IPS-NIHi7 (cell line): ENCODE results near the gene PTGDR2.
A peak's percentile ranks its signal among the peaks of the same experiment; 100 is the strongest.

ENCODE experiments used
- DNase-seq: peaks from one replicate; pipeline ENCODE4 v3.0.0; 2012; ENCODE audit warnings: mixed read lengths; ENCODE audit errors: extremely low spot score

PTGDR2 gene

DNA sequence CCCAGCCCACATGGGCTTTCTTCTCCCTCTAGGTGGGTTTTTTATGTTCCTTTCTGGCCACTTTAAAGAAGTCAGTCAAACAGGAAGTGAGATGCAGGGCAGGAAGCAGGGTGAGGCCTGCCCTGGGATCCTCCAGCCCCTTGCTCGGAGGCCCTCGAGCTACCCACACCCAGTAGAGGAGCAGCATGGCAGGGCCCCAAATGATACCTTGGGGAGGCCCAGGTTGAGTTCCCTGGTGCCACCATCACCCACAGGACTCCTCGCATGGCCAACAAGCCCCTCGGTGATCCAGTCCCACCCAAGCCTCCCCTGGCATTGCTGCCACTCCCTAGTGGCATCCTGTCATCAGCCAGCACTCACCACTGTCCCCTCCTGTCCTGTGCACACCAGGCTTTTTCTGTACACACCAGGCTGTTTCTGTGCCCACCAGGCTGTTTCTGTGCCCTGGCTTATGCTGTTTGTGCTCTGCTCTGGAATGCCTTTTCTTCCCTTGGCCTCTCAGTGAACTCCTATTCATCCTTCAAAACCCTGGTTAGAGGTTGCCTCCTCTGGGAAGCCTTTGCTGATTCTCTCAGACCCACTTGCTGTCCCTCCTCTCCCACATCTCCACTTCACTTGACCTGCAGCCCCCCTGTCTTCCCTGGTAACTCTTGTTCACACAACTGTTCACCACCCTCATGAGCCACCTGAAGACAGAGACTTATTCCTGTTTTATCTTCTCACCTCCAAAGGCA is 3.1 kb upstream of the PTGDR2 start:
- no peak for DNase-seq

DNA sequence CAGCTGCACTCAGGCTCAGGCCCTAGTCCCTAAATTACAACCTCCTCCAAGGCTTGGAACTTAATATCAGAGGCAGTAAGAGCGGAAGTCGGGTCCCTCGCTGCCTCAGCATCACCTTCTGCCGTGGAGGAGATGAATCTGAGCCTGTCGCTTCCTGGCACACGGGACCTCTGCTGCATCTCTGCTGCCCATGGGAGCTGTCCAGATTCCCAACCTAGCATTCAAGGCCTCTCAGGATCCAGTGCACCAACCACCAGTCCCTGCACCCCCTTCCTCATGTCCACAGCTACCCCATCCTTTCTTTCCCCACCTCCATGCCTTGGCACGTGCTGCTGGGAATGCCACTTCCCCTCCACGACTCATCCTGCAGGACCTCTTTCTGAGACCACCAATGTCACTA is 2.5 kb upstream of the PTGDR2 start:
- no peak for DNase-seq

DNA sequence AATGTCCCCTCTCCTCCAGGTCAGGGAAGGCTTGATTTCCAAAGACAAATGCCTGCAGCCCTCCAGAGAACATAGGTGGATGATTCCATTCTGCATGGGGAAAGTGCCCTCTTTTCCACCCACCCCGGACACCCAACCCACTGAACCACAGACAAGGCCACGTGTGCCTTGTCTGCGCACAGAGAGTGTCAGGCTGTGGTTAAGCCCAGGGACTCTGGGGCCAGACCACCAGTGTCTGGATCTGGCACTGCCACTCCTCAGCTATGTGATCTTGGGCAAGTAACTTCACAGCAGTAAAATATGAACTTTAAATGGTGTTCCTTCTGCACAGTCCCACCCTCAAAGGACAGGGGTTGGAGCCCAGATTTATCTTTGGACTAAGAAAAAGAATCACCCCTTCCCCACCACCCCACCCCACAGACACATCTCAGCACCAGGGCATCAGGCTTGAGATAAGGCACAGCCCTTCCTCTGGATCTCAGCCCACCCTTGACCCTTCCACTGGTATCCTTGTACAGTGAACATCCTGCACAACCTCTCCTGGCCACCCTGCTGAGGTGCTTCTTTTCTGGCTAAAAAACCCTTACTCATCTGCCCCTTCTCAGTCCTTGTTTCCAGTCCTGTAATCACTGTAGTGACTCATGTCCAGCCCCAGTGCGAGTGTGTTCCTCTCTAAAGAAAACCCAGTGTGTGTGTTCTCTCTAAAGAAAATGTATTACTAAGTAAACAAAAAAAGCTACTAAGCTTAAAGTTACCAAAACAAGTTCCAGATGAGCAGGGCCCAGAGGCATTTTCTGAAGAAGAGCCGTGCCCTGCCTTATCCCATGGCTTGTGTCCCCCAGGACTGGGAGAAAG is 1.9 kb upstream of the PTGDR2 start:
- no peak for DNase-seq

DNA sequence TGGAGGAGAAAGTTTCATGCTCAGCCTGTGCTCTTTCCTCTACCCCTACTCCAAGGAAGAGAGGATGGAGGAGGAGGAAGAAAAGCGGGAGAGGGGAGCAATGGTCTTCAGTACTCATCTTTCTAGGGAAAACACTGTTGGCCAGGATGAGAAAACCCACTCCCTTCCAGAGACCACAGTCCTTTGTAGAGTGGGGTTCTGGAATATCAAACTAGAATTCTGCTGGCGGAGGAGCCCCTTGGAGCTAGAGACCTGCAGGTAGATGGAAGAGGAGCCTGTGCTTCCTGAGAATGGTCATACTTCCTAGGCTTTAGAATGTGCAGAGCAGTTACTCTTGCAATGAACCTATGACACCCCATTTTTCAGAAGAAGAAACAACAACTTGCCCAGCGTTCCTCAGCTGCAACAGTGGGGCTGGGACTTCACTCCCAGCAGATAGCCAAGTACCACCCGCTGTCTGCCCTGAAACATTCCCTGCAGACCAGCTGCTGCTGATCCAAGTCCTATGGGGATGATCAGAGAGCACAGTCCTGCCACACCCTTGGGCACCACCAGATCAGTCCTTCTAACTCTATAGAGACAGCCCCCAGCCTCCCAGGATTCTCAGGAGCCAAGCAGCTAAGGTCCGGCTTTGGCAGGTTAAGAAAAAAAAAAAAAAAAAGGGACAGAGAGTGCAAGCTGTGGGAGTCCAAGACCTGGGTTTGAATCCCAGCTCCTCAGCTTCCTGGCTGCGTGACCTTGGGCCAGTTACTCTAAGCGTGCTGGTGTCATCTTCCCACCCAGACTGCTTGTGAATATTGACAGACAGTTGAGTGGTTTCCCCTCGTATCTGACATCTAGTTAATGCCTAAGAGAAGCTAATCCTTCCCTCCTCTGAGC is 664 bp downstream of the PTGDR2 start:
- DNase-seq = no peak

DNA sequence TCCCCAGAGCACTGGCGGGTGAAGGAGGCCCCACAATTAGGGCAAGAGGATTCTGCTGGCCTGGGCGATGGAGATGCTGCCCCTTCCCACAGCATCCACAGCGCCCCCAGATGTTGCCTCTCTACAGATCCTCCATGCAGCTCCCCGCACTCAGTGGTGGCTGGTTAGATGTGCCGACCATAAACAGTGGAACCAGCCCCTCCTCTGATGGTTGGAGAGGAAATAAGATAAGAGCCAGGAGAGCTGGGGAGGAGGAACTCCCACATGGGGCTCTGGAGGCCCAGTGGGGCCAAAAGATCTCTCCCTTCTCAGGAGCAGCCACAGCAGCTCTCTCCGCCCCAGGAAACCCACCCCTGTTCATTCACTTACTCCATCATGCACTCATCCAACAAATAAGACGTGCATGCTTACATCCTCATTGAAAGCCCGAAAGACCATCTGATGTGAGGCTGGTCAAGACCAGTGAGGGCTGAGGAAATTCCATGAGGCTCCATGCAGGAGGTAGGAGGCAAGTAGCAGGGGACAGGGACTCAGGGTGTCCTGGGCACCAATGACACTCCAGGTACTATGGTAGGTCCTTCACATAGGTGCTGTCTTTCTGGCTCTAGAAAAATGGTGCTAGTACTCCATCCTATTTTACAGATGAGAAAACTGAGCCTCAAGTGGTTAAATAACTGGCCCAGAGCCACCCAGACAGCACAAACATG is 1.5 kb downstream of the PTGDR2 start:
- no peak for DNase-seq

DNA sequence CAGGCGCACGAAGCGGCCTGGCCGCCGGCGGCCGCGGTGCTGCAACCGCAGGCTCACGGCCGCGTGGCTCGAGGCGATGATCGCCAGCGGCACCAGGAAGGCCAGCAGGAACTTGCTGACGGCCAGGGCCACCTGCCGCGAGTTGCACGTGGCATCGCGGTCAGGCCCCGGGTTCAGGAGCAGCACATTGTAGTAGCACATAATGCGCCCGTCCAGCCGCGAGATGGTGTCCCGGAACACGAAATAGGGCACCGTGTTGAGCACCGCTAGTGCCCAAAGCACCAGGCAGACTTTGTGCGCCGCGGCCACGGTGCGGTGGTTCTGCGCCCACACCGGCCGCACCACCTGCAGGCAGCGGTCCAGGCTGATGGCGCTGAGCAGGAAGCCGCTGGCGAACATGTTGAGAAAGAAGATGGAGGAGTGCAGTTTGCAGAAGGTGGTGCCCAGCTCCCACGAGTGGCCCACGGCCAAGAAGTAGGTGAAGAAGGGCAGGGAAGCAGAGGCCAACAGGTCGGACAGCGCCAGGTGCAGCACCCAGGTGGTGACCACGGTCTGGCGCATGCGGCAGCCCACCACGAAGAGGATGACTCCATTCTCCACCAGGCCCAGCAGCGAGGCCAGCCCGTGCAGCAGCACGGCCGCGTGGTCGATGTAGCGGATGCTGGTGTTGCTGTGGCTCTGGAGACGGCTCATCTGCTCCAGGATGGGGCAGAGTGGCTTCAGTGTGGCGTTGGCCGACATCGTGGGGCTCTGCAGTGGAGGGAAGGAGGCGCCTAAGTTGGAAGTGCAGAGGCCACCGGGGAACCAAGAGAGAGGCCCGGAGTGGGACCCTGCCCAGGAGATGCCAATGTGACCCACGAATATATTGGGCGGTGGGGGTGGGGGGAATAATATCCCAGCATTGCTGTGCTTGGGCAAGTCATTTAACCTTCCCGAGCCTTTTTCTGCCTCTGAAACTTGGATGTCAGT is 2.5 kb downstream of the PTGDR2 start:
- DNase-seq = no peak

DNA sequence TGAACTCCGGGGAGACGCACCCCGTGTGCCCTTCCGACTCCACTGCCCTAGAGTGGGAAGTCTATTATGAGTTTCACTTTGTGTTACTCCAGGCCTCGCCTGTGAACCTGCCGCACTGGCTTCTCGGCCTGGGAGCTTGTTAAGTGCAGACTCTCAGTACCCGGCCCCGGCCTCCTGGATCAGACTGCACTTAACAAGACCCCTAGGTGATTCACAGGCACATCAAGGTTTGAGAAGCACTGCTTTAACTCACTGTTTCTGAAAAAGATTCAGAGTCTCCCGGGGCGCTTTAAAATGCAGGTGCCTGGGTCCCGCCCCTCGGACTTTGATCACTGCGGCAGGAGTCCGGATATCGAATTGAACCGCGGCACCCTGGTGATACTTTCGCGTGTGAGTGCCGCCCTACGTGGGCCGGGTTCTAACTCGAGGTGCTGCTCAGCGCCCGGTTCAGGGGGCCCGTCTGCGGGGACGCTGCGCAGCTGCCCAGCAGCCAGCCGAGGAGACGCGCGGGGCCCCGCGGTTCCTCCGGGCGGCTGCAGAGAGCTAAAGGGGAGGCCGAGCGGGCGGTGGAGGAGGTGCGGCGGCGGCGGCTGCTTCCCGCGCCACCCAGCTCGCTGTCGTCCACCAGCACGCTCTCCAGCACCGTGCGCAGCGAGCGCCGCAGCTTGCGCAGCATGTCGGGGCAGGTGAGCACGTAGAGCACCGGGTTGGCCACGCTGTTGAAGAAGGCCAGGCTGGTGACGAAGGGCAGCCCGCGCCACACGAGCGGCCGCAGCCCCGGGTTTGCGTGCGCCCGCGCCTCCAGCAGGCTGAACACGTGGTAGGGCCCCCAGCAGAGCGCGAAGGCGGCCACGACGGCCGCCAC is 3.4 kb downstream of the PTGDR2 start:
- DNase-seq = peak; percentile 67

DNA sequence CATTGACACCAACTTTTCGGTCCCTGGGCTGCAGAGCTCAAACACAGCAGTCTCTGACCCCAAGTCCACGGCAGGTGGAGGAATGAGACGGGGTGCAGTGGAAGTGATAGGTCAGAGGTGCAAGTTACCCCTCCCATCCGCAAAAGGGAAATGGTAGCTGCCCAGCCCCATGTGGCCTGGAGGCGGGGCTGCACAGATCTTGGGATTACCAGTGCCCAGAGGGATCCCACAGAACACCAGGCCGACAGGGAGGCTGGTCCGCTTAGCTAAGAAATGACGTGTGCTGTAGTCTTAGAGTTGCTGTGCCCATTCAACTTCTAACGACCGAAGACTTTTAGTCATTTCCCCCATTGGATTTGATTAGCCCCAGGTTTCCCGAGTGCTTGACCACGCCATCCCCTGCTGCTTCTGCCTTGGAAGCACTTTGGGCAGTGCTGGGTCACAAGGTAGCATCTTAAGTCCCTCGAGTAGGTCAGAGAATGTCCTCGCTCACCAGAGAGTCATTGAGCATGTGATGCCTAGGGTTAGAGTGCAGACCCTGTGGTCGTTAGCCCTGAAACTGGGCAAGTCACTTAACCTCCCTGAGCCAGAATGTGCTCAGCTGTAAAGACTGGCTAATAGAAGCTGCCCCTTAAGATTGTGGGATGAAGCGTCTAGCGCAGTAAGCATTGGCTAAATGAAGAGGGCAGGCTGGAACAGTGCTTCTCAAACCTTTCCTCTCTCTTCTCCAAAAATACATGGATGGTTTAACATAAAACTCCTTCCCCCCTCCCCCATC is 4.2 kb downstream of the PTGDR2 start:
- DNase-seq = no peak

DNA sequence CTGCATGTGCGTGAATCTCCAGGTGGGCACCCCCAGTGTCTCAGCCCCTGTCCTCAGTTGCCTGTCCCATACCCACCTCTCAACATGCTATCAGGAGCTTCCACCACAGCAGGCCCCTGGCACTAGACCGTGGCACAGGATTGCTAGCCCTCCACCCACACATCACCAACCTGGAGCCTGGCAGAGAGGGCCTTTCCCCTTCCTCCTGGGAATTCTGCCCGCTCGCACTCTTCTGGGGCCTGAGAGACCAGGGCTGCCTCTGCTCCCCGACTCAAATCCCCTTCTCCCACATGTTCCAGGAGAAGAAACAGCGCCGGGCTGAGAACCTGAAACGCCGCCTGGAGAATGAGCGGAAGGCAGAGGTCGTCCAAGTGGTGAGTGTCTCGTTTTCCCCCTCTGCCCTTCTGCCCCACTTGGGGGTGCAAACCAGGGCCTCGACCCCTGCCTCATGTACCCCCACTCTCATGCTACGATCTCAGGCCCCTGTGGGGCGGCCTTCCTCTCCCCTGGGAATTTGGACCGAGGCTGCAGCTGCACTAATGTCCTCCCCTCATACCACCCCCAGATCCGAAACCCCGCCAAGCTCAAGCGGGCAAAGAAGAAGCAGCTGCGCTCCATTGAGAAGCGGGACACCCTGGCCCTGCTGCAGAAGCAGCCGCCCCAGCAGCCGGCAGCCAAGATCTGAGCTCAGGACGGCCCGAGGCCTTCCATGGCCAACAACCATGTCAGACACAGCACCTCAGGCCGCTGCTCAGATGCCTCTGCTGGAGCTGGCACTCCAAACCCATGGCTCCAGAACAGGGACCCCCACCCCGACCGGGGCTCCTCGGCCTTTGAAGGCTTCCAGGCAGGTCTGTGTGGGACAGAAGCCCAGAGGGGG is 5.9 kb downstream of the PTGDR2 start:
- DNase-seq = no peak

DNA sequence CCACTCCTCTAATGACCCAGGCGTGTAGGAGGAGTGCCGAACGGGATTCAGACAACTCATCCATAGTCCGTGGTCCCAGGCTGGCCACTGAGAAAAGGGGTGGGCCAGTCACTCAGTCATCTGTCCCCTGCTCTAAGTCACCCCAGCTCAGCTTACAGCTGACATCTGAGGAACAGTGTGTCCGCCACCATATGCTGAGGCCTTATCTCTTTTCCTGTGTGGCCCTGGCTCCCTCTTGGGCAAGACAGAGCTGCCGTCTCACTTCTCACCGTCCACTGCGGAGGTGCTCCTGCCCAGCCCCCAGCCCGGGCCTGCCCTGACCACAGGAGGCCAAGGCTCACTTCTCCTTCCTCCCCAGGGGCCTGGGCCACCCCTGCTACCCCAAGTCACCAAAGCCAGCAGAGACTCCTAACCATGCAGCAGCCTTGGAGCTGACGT is 7.0 kb downstream of the PTGDR2 start:
- no peak for DNase-seq

DNA sequence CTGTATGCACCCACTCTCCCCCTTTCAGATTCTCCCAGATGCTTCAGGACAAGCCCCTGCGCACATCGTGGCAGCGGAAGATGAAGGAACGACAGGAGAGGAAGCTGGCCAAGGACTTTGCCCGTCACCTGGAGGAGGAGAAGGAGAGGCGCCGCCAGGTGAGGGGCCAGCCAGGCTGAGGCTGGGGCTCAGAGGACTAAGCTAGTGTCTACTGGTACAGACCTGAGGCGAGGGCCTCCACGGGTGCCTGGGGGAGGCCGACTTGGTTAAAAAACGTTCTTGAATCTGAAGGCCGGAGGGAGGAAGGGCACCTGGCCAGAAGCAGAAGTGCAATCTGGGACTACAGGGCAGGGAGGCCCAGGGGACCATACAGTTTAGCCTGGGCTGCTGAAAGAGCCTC is 7.9 kb downstream of the PTGDR2 start:
- no peak for DNase-seq

DNA sequence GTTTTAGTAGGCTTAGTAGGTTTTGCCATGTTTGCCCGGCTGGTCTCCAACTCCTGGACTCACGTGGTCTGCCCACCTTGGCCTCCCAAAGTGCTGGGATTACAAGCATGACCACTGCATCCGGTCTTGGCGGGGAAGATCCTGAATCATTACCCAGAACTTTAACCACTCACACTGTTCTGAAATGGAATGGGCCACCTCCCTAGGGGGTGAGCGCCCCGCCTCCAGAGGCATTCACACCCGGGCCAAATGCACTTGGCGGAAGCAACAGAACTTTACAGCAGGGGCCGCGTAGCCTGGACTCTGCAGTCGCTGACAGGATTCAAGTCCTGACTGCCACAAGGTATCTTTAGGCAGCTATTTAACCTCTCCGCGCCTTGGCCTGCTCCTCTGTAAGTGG is 8.5 kb downstream of the PTGDR2 start:
- no peak for DNase-seq

DNA sequence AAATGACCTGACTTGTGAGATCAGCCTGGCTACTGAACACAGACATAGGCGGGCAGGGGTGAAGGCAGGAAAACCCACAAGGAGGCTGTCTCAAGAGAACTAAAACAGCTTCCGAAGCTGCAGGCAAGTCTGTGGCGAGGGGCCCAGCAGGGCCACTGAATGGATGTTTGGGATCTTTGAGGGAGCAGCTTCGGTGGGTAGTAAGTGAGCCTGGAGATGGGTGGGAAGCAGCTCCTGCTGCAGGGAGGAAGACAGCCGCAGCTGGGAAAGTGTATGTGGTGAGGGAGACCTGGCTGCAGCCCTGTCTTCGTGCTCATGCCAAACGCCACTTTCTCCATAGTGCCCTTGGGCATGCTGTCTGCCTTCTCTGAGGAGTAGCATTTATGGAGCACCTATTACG is 10.4 kb downstream of the PTGDR2 start:
- DNase-seq = no peak

DNA sequence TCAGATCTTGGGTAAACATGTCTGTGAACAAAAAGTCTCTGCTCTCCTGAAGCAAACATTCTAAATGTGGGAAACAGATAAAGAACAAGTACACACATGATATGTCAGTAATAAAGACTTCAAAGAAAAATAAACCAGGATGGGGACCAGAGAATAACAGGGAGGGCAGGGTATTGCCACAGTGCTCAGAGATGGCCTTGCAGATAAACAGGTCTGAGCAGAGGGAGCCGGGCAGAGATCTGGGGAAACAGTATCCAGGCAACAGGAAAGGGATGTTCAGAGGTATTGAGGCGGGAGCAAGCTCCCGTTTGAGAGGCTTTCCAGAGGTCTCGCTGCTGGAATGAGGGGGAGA is 10.9 kb downstream of the PTGDR2 start:
- no peak for DNase-seq

DNA sequence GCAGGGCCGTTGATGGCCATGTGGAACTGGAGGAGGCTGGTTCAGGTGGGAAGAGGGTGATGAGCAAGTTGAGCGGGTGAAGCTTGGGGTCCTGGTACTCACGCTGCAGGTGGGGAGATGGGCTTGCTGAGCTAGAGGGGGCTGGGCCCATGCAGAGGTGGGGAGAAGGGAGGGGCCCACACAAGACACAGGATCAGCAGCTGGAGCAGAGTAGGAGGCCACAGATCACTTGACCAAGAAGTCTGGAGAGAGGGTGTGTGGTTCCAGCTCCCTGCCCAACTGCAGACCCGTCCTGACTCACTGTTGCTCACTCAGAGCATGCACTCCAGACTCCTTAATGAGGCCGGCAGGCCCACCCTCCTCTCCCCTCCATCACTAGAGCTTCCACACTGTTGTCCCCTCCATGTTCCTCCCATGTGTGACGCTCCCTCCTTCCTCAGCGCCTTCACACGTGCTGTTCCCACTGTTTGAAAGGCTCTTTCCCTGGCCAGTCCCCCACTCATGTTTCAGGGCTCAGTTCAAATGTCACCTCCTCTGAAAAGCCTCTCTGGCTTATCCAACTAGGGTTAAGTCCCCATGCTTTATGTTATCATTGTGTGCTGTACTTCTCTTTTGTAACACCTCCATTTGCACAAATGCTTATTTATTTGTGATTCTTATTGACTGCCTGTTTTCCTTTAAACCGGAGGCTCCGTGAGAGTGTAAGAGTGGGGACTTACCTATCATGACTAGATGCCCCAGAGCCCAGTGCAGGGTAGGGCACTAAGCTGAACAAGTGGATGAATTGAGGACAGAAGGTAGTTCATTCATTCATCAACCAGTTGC is 11.5 kb downstream of the PTGDR2 start:
- no peak for DNase-seq

DNA sequence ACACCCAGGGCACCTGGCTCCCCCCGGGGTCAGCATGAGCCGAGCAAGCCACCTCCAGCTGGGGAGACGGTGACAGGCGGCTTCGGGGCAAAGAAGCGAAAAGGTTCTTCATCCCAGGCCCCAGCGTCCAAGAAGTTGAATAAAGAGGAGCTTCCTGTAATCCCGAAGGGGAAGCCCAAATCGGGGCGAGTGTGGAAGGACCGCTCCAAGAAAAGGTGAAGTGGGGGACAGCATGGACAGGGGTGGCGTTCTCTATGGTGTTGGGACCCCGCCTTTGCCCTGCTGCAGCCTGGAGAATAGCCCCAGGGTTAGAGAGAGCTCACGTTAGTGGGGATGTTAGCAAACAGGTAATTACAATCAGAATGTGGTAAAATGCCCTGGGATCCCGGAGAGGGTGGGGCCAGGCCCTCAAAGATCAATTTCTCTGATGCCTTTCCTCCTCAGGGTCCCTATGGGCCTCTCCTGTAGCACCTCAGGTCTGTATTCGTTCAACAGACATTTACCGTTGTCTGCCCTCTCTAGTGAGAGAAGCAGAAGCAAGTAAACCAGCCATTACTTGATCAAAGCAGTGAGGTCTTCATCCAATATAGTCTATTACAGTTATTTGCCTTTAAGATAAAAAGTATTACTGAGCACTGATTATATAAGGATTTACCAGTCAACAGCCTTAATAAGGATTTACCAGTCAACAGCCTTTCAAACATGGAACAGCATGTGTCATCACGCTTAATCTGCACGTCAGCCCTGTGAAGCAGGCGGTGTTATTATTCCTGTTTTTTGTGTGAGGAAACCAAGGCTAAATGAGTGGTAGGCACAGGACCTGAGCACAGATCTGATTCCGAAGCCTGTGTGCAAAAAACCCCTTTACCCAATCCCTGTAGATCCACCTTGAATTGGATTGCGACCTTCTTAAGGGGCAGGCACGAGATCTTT is 12.8 kb downstream of the PTGDR2 start:
- DNase-seq = no peak
